ENCODE measurements around the gene APOA5. TPM values are rescaled to one million over a fixed set of nuclear protein-coding genes. Genes with fewer than 3 reads are reported as not detected.

The APOA5 gene
- total and polyA plus RNA-seq, 4 donors = 0.22 to 0.77 (median 0.31) TPM; not detected in 1

DNA sequence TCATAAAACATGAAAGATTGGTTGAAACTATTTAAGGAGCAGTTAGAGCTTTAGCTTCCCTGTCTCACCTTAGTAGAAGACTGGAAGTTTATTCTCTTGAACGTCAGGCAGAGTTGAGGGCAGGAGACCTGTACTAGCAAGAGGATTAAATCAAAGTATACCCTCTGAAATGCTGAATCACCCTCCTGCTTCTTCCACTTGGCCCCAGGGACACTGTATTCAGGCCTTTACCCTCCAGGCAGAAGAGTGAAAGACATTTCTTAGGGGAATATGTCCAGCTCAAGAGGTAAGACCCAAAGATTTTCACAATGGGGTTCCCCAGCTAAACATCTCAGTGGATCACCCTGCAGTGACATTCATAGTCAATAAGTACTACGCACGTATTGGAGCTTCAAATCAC lies 19.5 kb upstream of the APOA5 start:
- 88 to 90% methylated on average over 3 of the region's 3 CpGs for WGBS, 2 donors
- no peak overlapping the region for H3K9ac ChIP-seq (ENCODE audit: insufficient read depth in 1 of 2, low read length in 2 of 2)

DNA sequence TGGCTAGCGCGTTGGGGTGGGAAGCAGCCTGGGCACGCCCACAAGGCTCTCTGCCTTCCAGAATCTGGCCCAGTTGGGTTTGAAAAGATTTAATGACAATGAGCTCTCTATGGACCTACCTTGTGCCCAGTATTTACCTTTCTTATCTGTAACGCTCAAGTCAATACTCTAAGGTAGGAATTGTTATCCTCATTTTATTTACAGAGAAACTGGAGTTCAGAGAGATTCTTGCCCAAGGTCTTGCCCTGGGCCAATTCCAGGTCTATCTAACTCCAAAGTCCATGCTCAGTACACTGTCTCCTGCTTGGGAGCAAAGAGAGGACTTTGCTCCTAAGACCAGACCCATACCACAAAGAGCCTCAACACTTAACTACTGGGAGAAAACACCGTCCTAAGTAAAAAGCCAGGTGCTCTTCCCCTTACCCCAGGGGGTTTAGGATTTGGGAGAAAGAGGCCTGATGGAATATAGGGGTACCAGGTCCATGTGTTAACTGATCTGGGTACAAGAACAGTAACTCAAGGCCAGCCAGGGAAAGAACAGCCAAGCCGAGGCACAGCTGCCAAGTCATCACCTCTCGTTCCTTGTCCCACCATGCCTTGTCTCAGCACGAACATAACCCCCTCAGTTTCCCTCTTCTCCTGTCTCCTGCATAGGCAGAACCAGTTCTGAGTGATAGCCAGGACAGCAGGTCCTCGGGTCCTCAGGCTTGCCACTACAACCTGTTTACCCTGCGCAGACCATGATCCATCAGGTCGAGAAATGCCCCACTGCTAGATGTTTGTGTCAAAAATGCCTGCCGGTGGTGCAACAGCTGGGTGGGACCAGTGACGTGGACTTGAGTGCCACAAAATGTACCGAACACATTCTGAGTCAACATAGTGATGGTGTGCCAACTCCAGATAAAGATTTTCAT lies 16.8 kb upstream of the APOA5 start:
- peak; percentile 76 for ATAC-seq (ENCODE audit: insufficient read depth, low FRiP score)
- TF ChIP-seq, protein P1, sequence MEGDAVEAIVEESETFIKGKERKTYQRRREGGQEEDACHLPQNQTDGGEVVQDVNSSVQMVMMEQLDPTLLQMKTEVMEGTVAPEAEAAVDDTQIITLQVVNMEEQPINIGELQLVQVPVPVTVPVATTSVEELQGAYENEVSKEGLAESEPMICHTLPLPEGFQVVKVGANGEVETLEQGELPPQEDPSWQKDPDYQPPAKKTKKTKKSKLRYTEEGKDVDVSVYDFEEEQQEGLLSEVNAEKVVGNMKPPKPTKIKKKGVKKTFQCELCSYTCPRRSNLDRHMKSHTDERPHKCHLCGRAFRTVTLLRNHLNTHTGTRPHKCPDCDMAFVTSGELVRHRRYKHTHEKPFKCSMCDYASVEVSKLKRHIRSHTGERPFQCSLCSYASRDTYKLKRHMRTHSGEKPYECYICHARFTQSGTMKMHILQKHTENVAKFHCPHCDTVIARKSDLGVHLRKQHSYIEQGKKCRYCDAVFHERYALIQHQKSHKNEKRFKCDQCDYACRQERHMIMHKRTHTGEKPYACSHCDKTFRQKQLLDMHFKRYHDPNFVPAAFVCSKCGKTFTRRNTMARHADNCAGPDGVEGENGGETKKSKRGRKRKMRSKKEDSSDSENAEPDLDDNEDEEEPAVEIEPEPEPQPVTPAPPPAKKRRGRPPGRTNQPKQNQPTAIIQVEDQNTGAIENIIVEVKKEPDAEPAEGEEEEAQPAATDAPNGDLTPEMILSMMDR (IDR thresholded peaks at IDR 0.05; ENCODE audit: control extremely low read depth, extremely low read depth) = no peak

More for the DNA sequence above, 19.5 kb upstream of the APOA5 start:
- no peak overlapping the region for H3K27ac ChIP-seq (ENCODE audit: low read depth in 1 of 2, low read length in 1 of 2)
- TF ChIP-seq, protein P1 (IDR thresholded peaks at IDR 0.05; ENCODE audit: control extremely low read depth, extremely low read depth) = no peak
- no peaks in the 10 kb centered on the region for H3K27me3 ChIP-seq (ENCODE audit: control insufficient read depth in 3 of 3, insufficient read depth in 3 of 3, low read length in 2 of 3)
- no peaks in the 10 kb centered on the region for H3K36me3 ChIP-seq (ENCODE audit: control insufficient read depth in 4 of 4, insufficient read depth in 4 of 4, low read length in 4 of 4)
- no peaks in the 10 kb centered on the region for H3K9me3 ChIP-seq (ENCODE audit: control insufficient read depth in 4 of 4, insufficient read depth in 3 of 4, low read length in 3 of 4)
- DNase-seq (no peak), ATAC-seq (ENCODE audit: insufficient read depth, low FRiP score) (no peak)
- no peaks in the 10 kb centered on the region for H3K4me1 ChIP-seq (ENCODE audit: control insufficient read depth in 5 of 5, insufficient read depth in 5 of 5, low read length in 5 of 5)
- no peak overlapping the region for H3K4me3 ChIP-seq

DNA sequence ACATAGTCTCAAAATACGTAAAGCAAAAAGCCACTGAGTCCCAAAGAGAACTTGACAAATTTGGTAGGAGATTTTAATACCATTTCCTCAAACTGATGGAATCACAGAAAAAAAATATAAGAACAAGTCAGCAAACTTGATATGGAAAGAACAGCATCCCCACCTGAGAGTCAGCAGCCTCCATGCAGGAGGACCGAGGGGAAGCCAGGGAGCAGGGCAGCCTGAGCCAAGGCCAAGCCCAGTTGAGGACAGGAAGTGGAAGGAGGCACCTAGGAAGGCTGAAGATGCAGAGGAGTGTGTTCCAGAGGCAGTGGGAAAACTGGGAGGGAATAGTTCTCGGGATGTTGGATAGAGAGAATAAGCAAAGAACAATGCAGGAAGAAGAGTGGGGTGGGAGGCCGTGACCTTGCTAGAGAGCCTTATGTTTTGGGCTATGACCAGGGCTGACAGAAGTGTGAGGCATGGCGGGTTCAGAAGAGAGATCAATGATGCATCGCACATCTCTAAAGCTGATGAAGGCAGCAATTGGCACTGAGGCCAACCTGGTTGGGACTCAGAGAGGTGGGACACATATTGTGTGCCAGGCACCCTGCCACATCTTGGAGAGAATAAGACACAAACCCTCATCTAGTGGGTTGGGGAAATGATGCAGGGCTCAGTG lies 16.1 kb upstream of the APOA5 start:
- WGBS, 2 donors = 92% methylated on average over 6 of the region's 6 CpGs
- ATAC-seq (ENCODE audit: insufficient read depth, low FRiP score) (no peak), DNase-seq (no peak)
- no peaks in the 10 kb centered on the region for H3K4me1 ChIP-seq (ENCODE audit: control insufficient read depth in 5 of 5, insufficient read depth in 5 of 5, low read length in 5 of 5)
- H3K27ac ChIP-seq (ENCODE audit: low read depth in 1 of 2, low read length in 1 of 2) = peak overlapping the region in 1 of 2 donors; percentile 68
- no peaks in the 10 kb centered on the region for H3K9me3 ChIP-seq (ENCODE audit: control insufficient read depth in 4 of 4, insufficient read depth in 3 of 4, low read length in 3 of 4)
- no peaks in the 10 kb centered on the region for H3K27me3 ChIP-seq (ENCODE audit: control insufficient read depth in 3 of 3, insufficient read depth in 3 of 3, low read length in 2 of 3)
- no peak overlapping the region for H3K4me3 ChIP-seq
- H3K9ac ChIP-seq (ENCODE audit: insufficient read depth in 1 of 2, low read length in 2 of 2) = no peak overlapping the region
- TF ChIP-seq, protein P1 (IDR thresholded peaks at IDR 0.05; ENCODE audit: control extremely low read depth, extremely low read depth) = no peak
- H3K36me3 ChIP-seq (ENCODE audit: control insufficient read depth in 4 of 4, insufficient read depth in 4 of 4, low read length in 4 of 4) = no peaks in the 10 kb centered on the region

More for the DNA sequence above, 16.8 kb upstream of the APOA5 start:
- Histone ChIP-seq H3K27ac (ENCODE audit: low read depth in 1 of 2, low read length in 1 of 2) (peak overlapping the region in 1 of 2 donors; percentile 88), H3K9ac (ENCODE audit: insufficient read depth in 1 of 2, low read length in 2 of 2) (no peak overlapping the region), H3K36me3 (ENCODE audit: control insufficient read depth in 4 of 4, insufficient read depth in 4 of 4, low read length in 4 of 4) (no peaks in the 10 kb centered on the region), H3K4me1 (ENCODE audit: control insufficient read depth in 5 of 5, insufficient read depth in 5 of 5, low read length in 5 of 5) (no peaks in the 10 kb centered on the region), H3K9me3 (ENCODE audit: control insufficient read depth in 4 of 4, insufficient read depth in 3 of 4, low read length in 3 of 4) (no peaks in the 10 kb centered on the region), H3K27me3 (ENCODE audit: control insufficient read depth in 3 of 3, insufficient read depth in 3 of 3, low read length in 2 of 3) (no peaks in the 10 kb centered on the region), H3K4me3 (no peak overlapping the region)
- WGBS, 2 donors = 60 to 80% methylated on average over 14 of the region's 14 CpGs
- peak in 1 of 3 donors; percentile 25 for DNase-seq

Measured in lung (tissue), 12 donors.